ENCODE data around the gene C4orf51. TPM values are rescaled to one million over a fixed set of nuclear protein-coding genes. Genes with fewer than 3 reads are reported as not detected.

The C4orf51 gene
- polyA plus RNA-seq, 1 of the 3 experiments (the other 2 are of a cell fraction), result not detected

DNA sequence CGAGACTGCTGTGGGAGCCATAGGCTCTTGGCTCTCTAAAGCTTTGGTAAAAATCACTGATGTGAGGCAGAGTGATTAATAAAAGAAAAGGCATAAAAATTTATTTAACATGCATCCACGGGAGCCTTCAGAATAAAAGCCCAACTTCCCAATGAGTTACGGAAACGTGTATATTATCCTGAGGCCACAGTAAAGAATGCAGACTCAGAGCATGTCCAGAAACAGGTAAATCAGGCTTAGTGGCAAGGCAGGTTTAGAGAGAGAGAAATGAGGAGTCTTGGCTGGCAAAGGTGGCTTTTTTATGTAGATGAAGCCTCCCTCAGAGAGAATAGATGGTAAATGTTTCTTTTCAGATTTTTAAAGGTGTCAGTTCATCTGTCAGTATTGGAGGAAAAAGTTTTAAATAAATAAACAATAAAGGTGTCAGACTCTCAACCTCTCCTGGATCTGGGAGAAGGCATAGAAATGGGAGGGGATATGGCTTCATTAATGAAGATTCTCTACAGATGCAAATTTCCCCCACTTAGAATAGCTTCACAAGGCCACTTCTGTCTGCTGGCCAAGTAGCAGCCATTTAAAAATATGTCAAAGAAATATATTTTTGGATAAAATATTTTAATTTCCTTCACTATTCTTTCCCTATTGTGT is 24.0 kb downstream of the C4orf51 start:
- no peak for DNase-seq
- ChIA-PET CTCF (no interaction called here), POLR2A (no interaction called here)
- TF ChIP-seq, protein P1, sequence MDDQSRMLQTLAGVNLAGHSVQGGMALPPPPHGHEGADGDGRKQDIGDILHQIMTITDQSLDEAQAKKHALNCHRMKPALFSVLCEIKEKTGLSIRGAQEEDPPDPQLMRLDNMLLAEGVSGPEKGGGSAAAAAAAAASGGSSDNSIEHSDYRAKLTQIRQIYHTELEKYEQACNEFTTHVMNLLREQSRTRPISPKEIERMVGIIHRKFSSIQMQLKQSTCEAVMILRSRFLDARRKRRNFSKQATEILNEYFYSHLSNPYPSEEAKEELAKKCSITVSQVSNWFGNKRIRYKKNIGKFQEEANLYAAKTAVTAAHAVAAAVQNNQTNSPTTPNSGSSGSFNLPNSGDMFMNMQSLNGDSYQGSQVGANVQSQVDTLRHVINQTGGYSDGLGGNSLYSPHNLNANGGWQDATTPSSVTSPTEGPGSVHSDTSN (IDR thresholded peaks at IDR 0.05), result no peak
- TF ChIP-seq, protein P2, sequence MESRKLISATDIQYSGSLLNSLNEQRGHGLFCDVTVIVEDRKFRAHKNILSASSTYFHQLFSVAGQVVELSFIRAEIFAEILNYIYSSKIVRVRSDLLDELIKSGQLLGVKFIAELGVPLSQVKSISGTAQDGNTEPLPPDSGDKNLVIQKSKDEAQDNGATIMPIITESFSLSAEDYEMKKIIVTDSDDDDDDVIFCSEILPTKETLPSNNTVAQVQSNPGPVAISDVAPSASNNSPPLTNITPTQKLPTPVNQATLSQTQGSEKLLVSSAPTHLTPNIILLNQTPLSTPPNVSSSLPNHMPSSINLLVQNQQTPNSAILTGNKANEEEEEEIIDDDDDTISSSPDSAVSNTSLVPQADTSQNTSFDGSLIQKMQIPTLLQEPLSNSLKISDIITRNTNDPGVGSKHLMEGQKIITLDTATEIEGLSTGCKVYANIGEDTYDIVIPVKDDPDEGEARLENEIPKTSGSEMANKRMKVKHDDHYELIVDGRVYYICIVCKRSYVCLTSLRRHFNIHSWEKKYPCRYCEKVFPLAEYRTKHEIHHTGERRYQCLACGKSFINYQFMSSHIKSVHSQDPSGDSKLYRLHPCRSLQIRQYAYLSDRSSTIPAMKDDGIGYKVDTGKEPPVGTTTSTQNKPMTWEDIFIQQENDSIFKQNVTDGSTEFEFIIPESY (IDR thresholded peaks at IDR 0.05; ENCODE audit: borderline replicate concordance, low read depth), result no peak
- TF ChIP-seq EP300 (IDR thresholded peaks at IDR 0.05; ENCODE audit: borderline replicate concordance in 1 of 2, low read depth in 1 of 2, low read length in 1 of 2) (no peak), GABPA (IDR thresholded peaks at IDR 0.05; ENCODE audit: low read depth) (no peak), RXRA (IDR thresholded peaks at IDR 0.05; ENCODE audit: borderline replicate concordance, low read depth) (no peak), NRF1 (IDR thresholded peaks at IDR 0.05; ENCODE audit: low read depth, low read length) (no peak), NFIC (IDR thresholded peaks at IDR 0.05; ENCODE audit: borderline replicate concordance) (no peak), GATA2 (CRISPR knock-in tag; IDR thresholded peaks at IDR 0.05) (no peak), MEF2A (IDR thresholded peaks at IDR 0.05; ENCODE audit: borderline replicate concordance, low read depth) (no peak), CHD2 (IDR thresholded peaks at IDR 0.05; ENCODE audit: low read length, partially characterized antibody) (no peak)
- TF ChIP-seq, protein P3, sequence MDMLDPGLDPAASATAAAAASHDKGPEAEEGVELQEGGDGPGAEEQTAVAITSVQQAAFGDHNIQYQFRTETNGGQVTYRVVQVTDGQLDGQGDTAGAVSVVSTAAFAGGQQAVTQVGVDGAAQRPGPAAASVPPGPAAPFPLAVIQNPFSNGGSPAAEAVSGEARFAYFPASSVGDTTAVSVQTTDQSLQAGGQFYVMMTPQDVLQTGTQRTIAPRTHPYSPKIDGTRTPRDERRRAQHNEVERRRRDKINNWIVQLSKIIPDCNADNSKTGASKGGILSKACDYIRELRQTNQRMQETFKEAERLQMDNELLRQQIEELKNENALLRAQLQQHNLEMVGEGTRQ (IDR thresholded peaks at IDR 0.05; ENCODE audit: borderline replicate concordance, low read depth, low read length), result no peak
- TF ChIP-seq, protein P4, sequence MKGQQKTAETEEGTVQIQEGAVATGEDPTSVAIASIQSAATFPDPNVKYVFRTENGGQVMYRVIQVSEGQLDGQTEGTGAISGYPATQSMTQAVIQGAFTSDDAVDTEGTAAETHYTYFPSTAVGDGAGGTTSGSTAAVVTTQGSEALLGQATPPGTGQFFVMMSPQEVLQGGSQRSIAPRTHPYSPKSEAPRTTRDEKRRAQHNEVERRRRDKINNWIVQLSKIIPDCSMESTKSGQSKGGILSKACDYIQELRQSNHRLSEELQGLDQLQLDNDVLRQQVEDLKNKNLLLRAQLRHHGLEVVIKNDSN (IDR thresholded peaks at IDR 0.05; ENCODE audit: borderline replicate concordance, low read depth), result no peak
- TF ChIP-seq, protein P5, sequence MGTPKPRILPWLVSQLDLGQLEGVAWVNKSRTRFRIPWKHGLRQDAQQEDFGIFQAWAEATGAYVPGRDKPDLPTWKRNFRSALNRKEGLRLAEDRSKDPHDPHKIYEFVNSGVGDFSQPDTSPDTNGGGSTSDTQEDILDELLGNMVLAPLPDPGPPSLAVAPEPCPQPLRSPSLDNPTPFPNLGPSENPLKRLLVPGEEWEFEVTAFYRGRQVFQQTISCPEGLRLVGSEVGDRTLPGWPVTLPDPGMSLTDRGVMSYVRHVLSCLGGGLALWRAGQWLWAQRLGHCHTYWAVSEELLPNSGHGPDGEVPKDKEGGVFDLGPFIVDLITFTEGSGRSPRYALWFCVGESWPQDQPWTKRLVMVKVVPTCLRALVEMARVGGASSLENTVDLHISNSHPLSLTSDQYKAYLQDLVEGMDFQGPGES (IDR thresholded peaks at IDR 0.05; ENCODE audit: low read depth, low read length), result no peak
- no peak overlapping the region for H3K4me2 ChIP-seq
- no peaks in the 10 kb centered on the region for H3K9me3 ChIP-seq
- WGBS (ENCODE audit: low lambda C conversion rate), result 79% methylated on average over 4 of the region's 4 CpGs
- H3K27me3 ChIP-seq (ENCODE audit: insufficient read depth), result no peaks in the 10 kb centered on the region
- H2AFZ ChIP-seq (ENCODE audit: low read depth), result no peak overlapping the region
- H3K4me3 ChIP-seq (ENCODE audit: low read depth in 2 of 2, low read length in 1 of 2), result no peak overlapping the region
- H3K4me1 ChIP-seq (ENCODE audit: control insufficient read depth in 1 of 2, insufficient read depth in 2 of 2, low read depth in 1 of 2, low read length in 1 of 2), result no peaks in the 10 kb centered on the region
- no peaks in the 10 kb centered on the region for H3F3A ChIP-seq (replicated peaks; ENCODE audit: insufficient read depth)
- no peaks in the 10 kb centered on the region for H3K79me2 ChIP-seq (ENCODE audit: insufficient read depth)
- H3K27ac ChIP-seq (ENCODE audit: low read depth in 2 of 2, low read length in 1 of 2), result no peak overlapping the region
- H3K9ac ChIP-seq, result no peak overlapping the region
- H3K36me3 ChIP-seq (replicated peaks in 1 of 2; ENCODE audit: control insufficient read depth in 1 of 2, insufficient read depth in 2 of 2, low read length in 1 of 2), result no peaks in the 10 kb centered on the region
- no peaks in the 10 kb centered on the region for H4K20me1 ChIP-seq (ENCODE audit: insufficient read depth)
- H3K9me2 ChIP-seq, result no peaks in the 10 kb centered on the region
